HG03175 (cell line): ENCODE data around the gene SCRN1.

Source experiments
- ATAC-seq: cut with Tn5 transposase; IDR thresholded peaks from one replicate; pipeline ENCODE4 v1.9.1; 2021; ENCODE audit warnings: mild to moderate bottlenecking, moderate library complexity; ENCODE audit not compliant: unreplicated experiment

SCRN1 gene, protein sequence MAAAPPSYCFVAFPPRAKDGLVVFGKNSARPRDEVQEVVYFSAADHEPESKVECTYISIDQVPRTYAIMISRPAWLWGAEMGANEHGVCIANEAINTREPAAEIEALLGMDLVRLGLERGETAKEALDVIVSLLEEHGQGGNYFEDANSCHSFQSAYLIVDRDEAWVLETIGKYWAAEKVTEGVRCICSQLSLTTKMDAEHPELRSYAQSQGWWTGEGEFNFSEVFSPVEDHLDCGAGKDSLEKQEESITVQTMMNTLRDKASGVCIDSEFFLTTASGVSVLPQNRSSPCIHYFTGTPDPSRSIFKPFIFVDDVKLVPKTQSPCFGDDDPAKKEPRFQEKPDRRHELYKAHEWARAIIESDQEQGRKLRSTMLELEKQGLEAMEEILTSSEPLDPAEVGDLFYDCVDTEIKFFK

GRCh38 chr7:29989257-29989995 lies at the start of gene SCRN1:
Gene SCRN1 (minus strand): TSS chr7:29989801. CDS start chr7:29969067, 20,734 bp downstream.
- ATAC-seq, result peak; percentile 33

GRCh38 chr7:30038196-30038980 lies 48.8 kb upstream of the SCRN1 start:
- ATAC-seq, result no peak

DNA sequence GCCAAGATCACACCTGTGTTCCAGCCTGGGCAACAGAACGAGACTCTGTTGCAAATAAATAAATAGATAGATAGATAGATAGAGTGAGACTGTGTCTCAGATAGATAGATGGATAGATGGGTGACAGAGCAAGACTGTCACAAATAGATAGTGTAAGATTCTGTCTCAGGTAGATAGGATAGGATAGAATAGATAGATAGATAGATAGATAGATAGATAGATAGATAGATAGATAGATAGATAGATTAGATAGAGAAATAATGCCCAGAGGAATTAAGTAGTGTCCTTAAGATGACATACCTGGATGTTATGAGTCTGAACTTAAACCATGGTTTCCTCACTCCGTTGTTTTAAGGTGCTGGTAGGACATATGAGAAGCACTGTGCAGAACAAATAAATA lies 46.6 kb upstream of the SCRN1 start:
- no peak for ATAC-seq

- no peak for ATAC-seq
Observed at GRCh38 chr7:30034501-30034900, 44.9 kb upstream of the SCRN1 start.

- no peak for ATAC-seq
Observed at GRCh38 chr7:30032310-30033125, 42.9 kb upstream of the SCRN1 start.

GRCh38 chr7:30029696-30030095 lies 40.1 kb upstream of the SCRN1 start:
- ATAC-seq, result no peak

DNA sequence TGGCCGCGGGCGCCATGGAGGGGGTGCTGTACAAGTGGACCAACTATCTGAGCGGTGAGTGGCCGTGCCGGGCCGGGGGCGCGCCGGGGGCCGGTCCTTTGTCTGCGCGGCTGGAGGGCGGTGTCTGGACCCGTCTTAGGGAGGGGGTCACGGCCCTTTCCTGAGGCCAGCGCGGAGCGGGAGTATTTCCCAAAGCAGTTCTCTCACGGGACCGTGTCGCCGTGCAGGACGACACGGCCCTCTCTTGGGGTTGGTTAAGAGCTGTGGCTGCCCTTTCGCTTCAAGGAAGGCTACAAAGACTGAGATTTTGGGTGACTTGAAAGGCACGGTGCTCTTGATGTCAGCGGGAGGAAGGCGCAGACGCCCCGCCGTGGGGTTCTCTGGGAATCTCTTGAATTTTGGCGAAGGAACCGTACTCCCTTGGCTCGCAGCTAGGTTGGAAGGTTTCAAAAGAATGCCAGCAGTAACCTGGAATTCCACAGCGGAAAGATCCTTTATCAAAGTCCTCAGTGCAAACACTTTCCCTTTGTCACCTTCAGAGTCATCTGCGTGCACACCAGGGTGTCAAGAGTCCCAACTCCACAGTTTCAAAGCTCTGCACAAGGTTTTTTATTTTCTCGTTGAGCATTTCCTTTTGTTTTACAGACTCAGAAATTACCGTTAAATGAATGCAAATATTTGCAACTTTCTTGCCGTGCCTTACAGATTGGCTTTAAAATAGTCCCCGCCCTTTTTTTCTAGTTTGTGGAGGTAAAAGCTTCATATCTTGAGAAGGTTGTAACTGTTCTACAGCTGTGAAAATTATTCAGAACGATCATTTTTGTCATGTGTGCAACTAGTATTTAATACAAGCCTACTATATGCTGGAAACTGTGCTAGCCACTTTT lies 39.4 kb upstream of the SCRN1 start:
- peak; percentile 16 for ATAC-seq

DNA sequence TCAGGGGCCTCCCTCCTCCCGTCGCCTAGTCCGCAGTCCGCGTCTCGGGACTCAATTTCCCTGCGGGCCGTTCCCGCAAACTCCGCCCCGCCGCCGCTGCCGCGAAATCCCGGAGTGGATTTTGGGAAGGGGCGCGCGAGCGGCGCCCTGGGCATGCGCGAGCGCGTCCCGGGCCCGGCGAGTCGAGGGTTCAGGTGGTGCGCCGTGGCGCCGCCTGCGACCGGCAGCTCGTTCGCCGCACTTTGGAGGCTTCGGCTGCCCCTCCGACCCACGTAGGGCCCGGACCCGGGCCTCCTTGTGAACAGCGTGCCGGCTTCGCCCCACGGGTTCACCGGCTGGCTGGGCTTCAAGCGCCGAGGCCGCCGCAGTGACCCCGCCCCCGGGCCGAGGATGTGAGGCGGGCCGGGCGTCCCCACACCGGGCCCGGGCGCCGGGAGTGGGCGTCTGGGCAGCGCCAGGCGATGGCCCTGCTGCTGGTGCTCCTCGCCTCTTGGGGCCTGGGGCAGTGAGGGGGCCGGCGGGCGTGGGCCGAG lies 38.7 kb upstream of the SCRN1 start, which contains the start of gene PLEKHA8:
Gene PLEKHA8 (plus strand): TSS at position 197 of the 533 bp plus-strand sequence. CDS start 351 bp downstream, outside the sequence.
- ATAC-seq, result peak; percentile 41

- no peak for ATAC-seq
Observed at GRCh38 chr7:30027740-30028215, 38.2 kb upstream of the SCRN1 start.

DNA sequence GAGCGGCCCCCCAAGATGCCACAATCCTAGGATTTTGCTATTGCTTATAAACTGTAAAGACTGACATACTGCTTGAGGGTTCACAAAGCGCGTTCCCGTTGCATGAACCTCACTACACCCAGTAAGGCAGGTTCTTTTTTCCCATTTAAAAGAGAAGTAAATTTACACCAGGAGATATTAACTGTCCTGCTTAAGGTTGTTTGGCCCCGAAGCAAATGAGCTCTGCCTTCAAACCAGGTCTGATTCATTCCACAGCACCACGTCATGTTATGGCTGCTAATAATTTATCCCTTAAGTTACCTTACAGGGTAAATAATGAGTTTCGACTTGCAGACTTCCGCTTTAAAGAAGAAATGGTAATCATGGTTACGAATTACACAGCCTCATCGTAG lies 37.5 kb upstream of the SCRN1 start:
- peak; percentile 38 for ATAC-seq

- peak; percentile 77 for ATAC-seq
Observed at GRCh38 chr7:30026229-30027064, 36.8 kb upstream of the SCRN1 start, which contains the start of gene FKBP14. Gene FKBP14 (minus strand): TSS chr7:30026702. CDS start chr7:30026508, 194 bp downstream.

DNA sequence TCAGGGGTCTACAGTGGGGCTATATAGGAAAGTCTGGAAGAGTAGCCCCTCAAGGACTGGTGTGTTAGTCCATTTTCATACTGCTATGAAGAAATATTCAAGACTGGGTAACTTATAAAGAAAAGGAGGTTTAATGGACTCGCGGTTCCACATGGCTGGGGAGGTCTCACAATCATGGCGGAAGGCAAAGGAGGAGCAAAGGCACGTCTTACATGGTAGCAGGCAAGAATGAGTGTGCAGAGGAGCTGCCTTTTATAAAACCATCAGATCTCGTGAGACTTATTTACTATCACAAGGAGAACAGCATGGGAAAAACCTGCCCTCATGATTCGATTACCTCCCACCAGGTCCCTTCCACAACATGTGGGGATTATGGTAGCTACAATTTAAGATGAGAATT lies 33.9 kb upstream of the SCRN1 start:
- no peak for ATAC-seq

DNA sequence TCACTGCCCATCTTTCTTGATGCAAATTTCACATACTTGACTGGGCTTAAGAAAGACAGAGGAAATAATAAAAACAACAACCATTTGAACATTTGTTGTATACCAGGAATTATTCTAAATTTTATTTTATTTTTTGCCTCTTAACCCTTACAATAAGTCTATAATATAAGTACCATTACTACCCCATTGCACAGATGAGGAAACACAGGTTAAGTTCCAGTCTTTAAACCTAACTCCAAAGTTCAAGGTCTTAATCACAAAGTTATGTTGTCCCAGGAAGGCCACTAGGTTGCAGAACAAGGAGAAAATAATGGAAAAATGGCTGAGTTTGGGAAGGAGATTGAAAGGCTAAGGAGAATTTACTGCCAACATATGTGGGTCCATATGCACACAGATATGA lies 33.4 kb upstream of the SCRN1 start:
- ATAC-seq, result no peak

- ATAC-seq, result no peak
Observed at GRCh38 chr7:30020535-30020934, 30.9 kb upstream of the SCRN1 start.

- ATAC-seq, result no peak
Observed at GRCh38 chr7:30019960-30020359, 30.4 kb upstream of the SCRN1 start.

- no peak for ATAC-seq
Observed at GRCh38 chr7:30019387-30019786, 29.8 kb upstream of the SCRN1 start.

DNA sequence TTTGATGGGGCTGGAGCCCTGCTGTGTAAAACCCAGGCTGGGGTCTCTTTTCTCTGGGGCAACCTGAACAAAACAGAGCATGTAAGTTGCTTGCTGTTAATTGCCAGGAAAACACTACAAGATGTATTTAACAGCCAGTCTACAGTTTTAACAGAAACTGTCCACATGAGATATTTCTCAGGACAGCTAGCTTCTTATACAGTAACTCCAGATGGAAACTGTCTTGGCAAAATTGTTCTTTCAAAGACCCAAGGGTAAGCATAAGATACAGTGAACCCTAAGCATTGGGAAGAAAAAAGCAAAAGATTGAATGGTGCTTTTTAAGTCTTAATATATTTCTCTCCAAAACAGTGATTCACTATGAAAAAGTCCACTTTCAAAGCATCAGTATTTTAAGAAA lies 28.9 kb upstream of the SCRN1 start:
- ATAC-seq, result no peak

DNA sequence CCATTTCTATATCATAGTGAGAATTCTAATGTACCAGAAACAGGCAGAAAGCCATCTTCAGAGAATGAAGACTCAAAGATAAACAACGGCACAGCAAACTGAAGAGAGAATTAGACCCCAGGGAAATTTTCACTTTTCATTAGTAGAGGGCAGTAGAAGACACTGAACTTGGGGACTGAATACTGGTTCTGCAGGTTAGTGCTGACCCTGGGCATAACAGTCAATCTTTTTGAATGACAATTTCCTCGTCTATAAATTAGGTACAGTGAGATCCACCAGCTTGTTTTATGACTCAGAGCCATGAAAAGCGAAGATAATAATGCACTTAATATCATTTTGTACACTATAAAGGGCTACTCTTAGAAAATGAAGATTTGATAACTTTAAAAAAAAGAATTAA lies 23.2 kb upstream of the SCRN1 start:
- ATAC-seq, result no peak
